Smooth muscle cell (in vitro differentiated cells): Measurements from ENCODE around the gene SORCS2. TPM values are rescaled to one million over a fixed set of nuclear protein-coding genes. Genes with fewer than 3 reads are reported as not detected.

ENCODE experiments used
- DNase-seq: peaks from one replicate; lab custom pipeline; 2025; ENCODE audit not compliant: unreplicated experiment; lab: John Stamatoyannopoulos, UW
- H2AFZ ChIP-seq: fragments of 200-600 bp; sonication (generic); 2 replicates; pipeline ENCODE4 v1.6.0; 2016; ENCODE audit warnings: antibody characterized with exemption, low read depth, mild to moderate bottlenecking
- H3F3A ChIP-seq: fragments of 200-600 bp; sonication (generic); 2 replicates; pipeline ENCODE4 v1.6.0; 2017; ENCODE audit warnings: antibody characterized with exemption, low read depth
- H3K27ac ChIP-seq: fragments of 200-600 bp; sonication (generic); 2 replicates; pipeline ENCODE4 v1.5.1; 2016; ENCODE audit warnings: low read depth, mild to moderate bottlenecking
- H3K27me3 ChIP-seq: fragments of 200-600 bp; sonication (generic); 2 replicates; pipeline ENCODE4 v1.6.1; 2016; ENCODE audit warnings: low read depth, mild to moderate bottlenecking
- H3K36me3 ChIP-seq: fragments of 200-600 bp; sonication (generic); 2 replicates; pipeline ENCODE4 v1.5.1; 2016; ENCODE audit warnings: low read depth
- H3K4me1 ChIP-seq: fragments of 200-600 bp; sonication (generic); 2 replicates; pipeline ENCODE4 v1.5.1; 2016; ENCODE audit warnings: low read depth
- H3K4me2 ChIP-seq: fragments of 200-600 bp; sonication (generic); 2 replicates; pipeline ENCODE4 v1.6.0; 2016; ENCODE audit warnings: mild to moderate bottlenecking
- H3K4me3 ChIP-seq: fragments of 200-600 bp; sonication (generic); 2 replicates; pipeline ENCODE4 v1.5.1; 2016; ENCODE audit warnings: mild to moderate bottlenecking
- H3K79me2 ChIP-seq: fragments of 200-600 bp; sonication (generic); 2 replicates; pipeline ENCODE4 v1.6.0; 2016; ENCODE audit warnings: low read depth, mild to moderate bottlenecking
- H3K9ac ChIP-seq: fragments of 200-600 bp; sonication (generic); 2 replicates; pipeline ENCODE4 v1.6.0; 2016; ENCODE audit warnings: low read depth
- H3K9me3 ChIP-seq: fragments of 200-600 bp; sonication (generic); replicated peaks from 2 replicates; pipeline ENCODE4 v1.5.1; 2016; ENCODE audit warnings: low read depth
- H4K20me1 ChIP-seq: fragments of 200-600 bp; sonication (generic); 2 replicates; pipeline ENCODE4 v1.6.0; 2016; ENCODE audit warnings: low read depth
- CTCF ChIP-seq: fragments of 200-600 bp; sonication (generic); IDR thresholded peaks from 2 replicates; pipeline ENCODE4 v1.5.1; 2017; ENCODE audit warnings: borderline replicate concordance, mild to moderate bottlenecking, antibody characterized with exemption; ENCODE audit not compliant: insufficient read depth, poor library complexity, severe bottlenecking
- WGBS: methylation state at CpG from one replicate; pipeline ENCODE4 v1.1.7; 2016; ENCODE audit warnings: low lambda C conversion rate; 5-methylcytosine and 5-hydroxymethylcytosine counted together
- polyA plus RNA-seq: library from polyadenylated mRNA; unstranded; fragments of >200 nt; fragmentation: Nextera tagmentation; extraction: Ambion mirVana; gene quantifications from 2 replicates; pipeline ENCODE4 v1.2.1, GENCODE V29; 2016
- total RNA-seq: library from RNA; depleted of rRNA; stranded (reverse); fragments of >200 nt; gene quantifications from 2 replicates; pipeline ENCODE4 v1.2.3, GENCODE V29; 2014

SORCS2 gene
- total and polyA plus RNA-seq, 2 experiments from 2014 or later: 5.2 to 9.3 TPM

DNA sequence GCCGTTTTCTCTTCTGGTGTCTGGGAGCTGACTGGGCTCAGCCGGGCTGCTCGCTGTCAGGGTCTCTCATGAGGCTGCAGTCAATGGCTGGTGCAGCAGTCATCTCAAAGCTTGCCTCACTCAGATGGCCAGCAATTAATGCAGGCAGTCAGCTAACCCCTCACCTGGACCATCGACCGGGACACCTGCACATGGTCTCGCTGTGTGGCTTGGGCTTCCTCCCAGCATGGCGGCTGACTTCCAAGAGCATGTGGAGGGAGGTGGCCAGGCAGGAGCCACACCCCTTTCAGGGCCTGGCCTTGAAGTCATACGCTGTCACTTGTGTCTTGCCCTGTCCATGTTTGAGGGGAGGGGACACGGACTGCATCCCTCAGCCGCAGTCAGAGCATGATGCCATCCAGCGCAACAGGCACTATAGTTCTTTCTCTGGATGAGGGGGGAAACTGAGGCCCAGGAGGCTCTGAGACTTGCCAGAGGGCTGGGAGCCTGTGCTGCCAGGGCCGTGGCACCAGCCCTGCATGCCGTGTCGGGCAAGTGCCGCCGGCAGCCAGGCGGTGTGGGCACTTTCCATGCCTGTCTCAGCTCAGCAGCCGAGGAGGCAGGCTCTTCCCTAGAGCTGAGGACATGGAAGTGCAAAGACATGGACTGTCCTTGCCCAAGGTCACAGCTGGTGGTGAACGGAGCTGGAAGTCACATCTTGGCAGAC lies 545.6 kb downstream of the SORCS2 start:
- Histone ChIP-seq H3K4me3 (no peak overlapping the region), H3K4me2 (no peak overlapping the region), H3K36me3 (no peaks in the 10 kb centered on the region), H4K20me1 (no peaks in the 10 kb centered on the region), H3F3A (no peaks in the 10 kb centered on the region), H3K9me3 (no peaks in the 10 kb centered on the region), H3K9ac (no peak overlapping the region), H3K79me2 (no peaks in the 10 kb centered on the region), H3K27ac (no peak overlapping the region), H2AFZ (no peak overlapping the region), H3K27me3 (no peaks in the 10 kb centered on the region), H3K4me1 (no peaks in the 10 kb centered on the region)
- no peak for DNase-seq
- TF ChIP-seq CTCF: no peak
- WGBS: 98% methylated on average over 19 of the region's 19 CpGs

GRCh38 chr4:7738458-7739076 lies 546.2 kb downstream of the SORCS2 start:
- DNase-seq: no peak

DNA sequence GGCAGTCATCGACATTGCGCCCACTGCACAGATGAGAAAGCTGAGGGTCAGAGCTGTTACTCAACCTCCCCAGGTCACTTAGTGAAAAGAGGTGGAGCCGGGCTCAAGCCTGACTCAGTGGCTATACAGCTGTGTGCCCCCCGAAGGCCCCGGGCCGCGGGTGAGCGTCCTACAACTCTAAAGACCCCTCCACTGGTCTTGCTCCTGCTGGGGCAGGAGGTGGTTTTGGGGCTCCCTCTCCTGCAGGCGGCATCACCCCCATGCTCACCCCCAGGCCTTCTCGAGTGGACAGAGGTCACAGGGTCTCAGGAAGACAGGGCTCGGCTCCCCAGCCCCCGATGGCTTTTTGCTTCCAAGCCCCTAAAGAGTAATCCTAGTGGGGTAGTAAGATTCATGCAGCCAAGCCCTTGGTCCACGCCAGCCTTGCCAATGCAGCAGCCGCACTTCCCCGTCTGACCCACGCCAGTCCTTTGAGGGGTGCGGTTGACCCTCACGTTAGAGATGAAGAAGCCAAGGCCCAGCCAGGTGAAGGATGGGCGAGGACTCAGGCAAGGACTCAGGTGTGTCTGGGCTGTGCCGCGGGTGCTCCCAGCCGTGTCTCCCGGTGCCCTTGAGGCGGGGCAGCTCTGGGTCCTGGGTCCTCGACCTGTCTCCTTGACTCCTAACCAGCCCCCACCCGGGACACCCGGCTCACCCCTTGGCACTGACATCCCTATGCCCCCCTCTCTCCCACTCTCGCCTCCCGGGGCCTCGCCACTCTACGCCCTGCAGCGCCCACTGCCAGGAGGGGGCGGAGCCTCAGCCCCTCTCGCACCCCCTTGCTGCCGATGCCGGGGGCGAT lies 547.0 kb downstream of the SORCS2 start:
- Histone ChIP-seq H3K9me3 (no peaks in the 10 kb centered on the region), H3K9ac (no peak overlapping the region), H4K20me1 (peaks cover 2% of the 10 kb centered on the region), H3K4me2 (no peak overlapping the region), H3K4me3 (no peak overlapping the region), H3K27ac (no peak overlapping the region), H3K27me3 (no peaks in the 10 kb centered on the region), H3K36me3 (no peaks in the 10 kb centered on the region), H2AFZ (no peak overlapping the region), H3K4me1 (no peaks in the 10 kb centered on the region), H3K79me2 (no peaks in the 10 kb centered on the region), H3F3A (no peaks in the 10 kb centered on the region)
- WGBS: 96% methylated on average over 21 of the region's 37 CpGs
- no peak for DNase-seq
- TF ChIP-seq CTCF: no peak

More at GRCh38 chr4:7738458-7739076, 546.2 kb downstream of the SORCS2 start:
- Histone ChIP-seq H3K9ac (no peak overlapping the region), H3K36me3 (no peaks in the 10 kb centered on the region), H3K4me2 (no peak overlapping the region), H2AFZ (no peak overlapping the region), H3K79me2 (no peaks in the 10 kb centered on the region), H3K4me1 (no peaks in the 10 kb centered on the region), H4K20me1 (peaks cover 2% of the 10 kb centered on the region), H3F3A (no peaks in the 10 kb centered on the region), H3K4me3 (no peak overlapping the region), H3K27ac (no peak overlapping the region), H3K9me3 (no peaks in the 10 kb centered on the region), H3K27me3 (no peaks in the 10 kb centered on the region)
- no peak for TF ChIP-seq CTCF
- WGBS: 95% methylated on average over 30 of the region's 32 CpGs
